Neutrophil (primary cell): ENCODE data around the gene MCOLN3.

Source experiments
- H3K27ac ChIP-seq: fragments of 200-600 bp; sonication (generic); 2 replicates; pipeline ENCODE4 v1.5.1; 2016; ENCODE audit warnings: mild to moderate bottlenecking, moderate library complexity
- H3K27me3 ChIP-seq: fragments of 200-600 bp; sonication (generic); 2 replicates; pipeline ENCODE4 v1.6.0; 2016; ENCODE audit warnings: mild to moderate bottlenecking
- H3K36me3 ChIP-seq: fragments of 200-600 bp; sonication (generic); 2 replicates; pipeline ENCODE4 v1.5.1; 2017
- H3K4me1 ChIP-seq, 2 experiments: fragments of 200-600 bp in 1 of 2; sonication (generic) in 1 of 2; 1 replicate in 1 of 2; 2 replicates in 1 of 2; pipeline versions ENCODE4 v1.5.1 to v1.6.1; 2013 to 2016; ENCODE audit warnings: low read depth in 1 of 2, low read length in 1 of 2, mild to moderate bottlenecking in 1 of 2, moderate library complexity in 1 of 2; ENCODE audit not compliant: control insufficient read depth in 1 of 2, insufficient read depth in 1 of 2
- H3K4me3 ChIP-seq, 2 experiments: fragments of 200-600 bp in 1 of 2; sonication (generic) in 1 of 2; 1 replicate in 1 of 2; 2 replicates in 1 of 2; pipeline ENCODE4 v1.5.1; 2013 to 2016; ENCODE audit warnings: low read depth in 1 of 2, low read length in 1 of 2, mild to moderate bottlenecking in 1 of 2, moderate library complexity in 1 of 2
- H3K9me3 ChIP-seq: fragments of 200-600 bp; sonication (generic); 2 replicates; pipeline ENCODE4 v1.5.1; 2016
- CTCF ChIP-seq: fragments of 200-600 bp; sonication (generic); IDR thresholded peaks from 2 replicates; pipeline ENCODE4 v1.5.1; 2016; ENCODE audit warnings: antibody characterized with exemption

MCOLN3 gene

GRCh38 chr1:84971957-84972356 is 76.3 kb downstream of the MCOLN3 start:
- Histone ChIP-seq H3K4me1 (no peaks in the 10 kb centered on the region), H3K9me3 (no peaks in the 10 kb centered on the region), H3K4me3 (no peak overlapping the region), H3K36me3 (no peaks in the 10 kb centered on the region), H3K27me3 (no peaks in the 10 kb centered on the region), H3K27ac (no peak overlapping the region)
- no peak for TF ChIP-seq CTCF

GRCh38 chr1:84969489-84970250 is 78.6 kb downstream of the MCOLN3 start:
- no peak for TF ChIP-seq CTCF
- no peak overlapping the region for H3K4me3 ChIP-seq
- no peaks in the 10 kb centered on the region for H3K4me1 ChIP-seq
- no peaks in the 10 kb centered on the region for H3K9me3 ChIP-seq
- no peak overlapping the region for H3K27ac ChIP-seq
- no peaks in the 10 kb centered on the region for H3K27me3 ChIP-seq
- H3K36me3 ChIP-seq = no peaks in the 10 kb centered on the region

GRCh38 chr1:84968865-84969264 is 79.4 kb downstream of the MCOLN3 start:
- TF ChIP-seq CTCF = no peak

GRCh38 chr1:84968101-84968500 is 80.2 kb downstream of the MCOLN3 start:
- Histone ChIP-seq H3K9me3 (no peaks in the 10 kb centered on the region), H3K4me3 (no peak overlapping the region), H3K27me3 (no peaks in the 10 kb centered on the region), H3K36me3 (no peaks in the 10 kb centered on the region), H3K4me1 (no peaks in the 10 kb centered on the region), H3K27ac (no peak overlapping the region)
- TF ChIP-seq CTCF = no peak

More at GRCh38 chr1:84968865-84969264, 79.4 kb downstream of the MCOLN3 start:
- Histone ChIP-seq H3K9me3 (no peaks in the 10 kb centered on the region), H3K27me3 (no peaks in the 10 kb centered on the region), H3K4me1 (no peaks in the 10 kb centered on the region), H3K36me3 (no peaks in the 10 kb centered on the region), H3K4me3 (no peak overlapping the region), H3K27ac (no peak overlapping the region)
